K562 (cell line): ENCODE measurements around the gene CPA4. TPM values are rescaled to one million over a fixed set of nuclear protein-coding genes. Genes with fewer than 3 reads are reported as not detected.

Source experiments
- ATAC-seq: fragments of 200-7000 bp; cut with Tn5 transposase; 3 replicates; pipeline ENCODE4 v1.9.1; 2020; ENCODE audit warnings: moderate library complexity
- BruUV-seq: library from RNA; stranded (reverse); fragments of 400-500 nt; replicated peaks from 2 replicates; lab custom pipeline; 2021; lab: Mats Ljungman, UMichigan
- CTCF ChIA-PET: fragments of 300-600 bp; formaldehyde crosslinking; extraction: SDS; loops from one replicate; lab custom pipeline; 2021; ENCODE audit warnings: low intra/inter-chr PET ratio; lab: Yijun Ruan, JAX
- POLR2A ChIA-PET: fragments of 300-600, 350-650 bp; sonication (Branson Sonifier 250); formaldehyde crosslinking; extraction: SDS; loops from one replicate; lab custom pipeline; 2021; ENCODE audit warnings: antibody characterized with exemption, inconsistent platforms; lab: Yijun Ruan, JAX
- DNase-seq, 4 experiments: peaks; one replicate each; pipeline versions ENCODE4 v3.0.0 to v3.0.0-alpha.2; 2011 to 2018; ENCODE audit warnings: low spot score in 3 of 4, mixed read lengths in 3 of 4; ENCODE audit errors: extremely low read depth in 1 of 4
- FAIRE-seq: peaks from 2 replicates; lab custom pipeline; 2011; peaks lifted over from hg19 to GRCh38; lab: Jason Lieb, UNC
- H2AFZ ChIP-seq: 2 replicates; pipeline ENCODE4 v1.6.0; 2011; ENCODE audit warnings: low read depth, low read length, control low read depth, inconsistent platforms
- H3K27ac ChIP-seq: fragments of 200-600 bp; 3 replicates; pipeline ENCODE4 v1.8.0; 2011; ENCODE audit warnings: low read depth, mild to moderate bottlenecking, control low read depth, inconsistent platforms, low read length, moderate library complexity, mixed read lengths; ENCODE audit errors: extremely low read depth
- H3K27me3 ChIP-seq, 2 experiments: fragments of 300-600 bp in 1 of 2; 2 replicates in 1 of 2; 3 replicates in 1 of 2; pipeline versions ENCODE4 v1.6.0 to v1.8.0; 2011; ENCODE audit warnings: inconsistent platforms in 2 of 2, low read length in 2 of 2, mild to moderate bottlenecking in 1 of 2, mixed read lengths in 1 of 2, moderate library complexity in 1 of 2; ENCODE audit not compliant: control insufficient read depth in 2 of 2, insufficient read depth in 2 of 2
- H3K36me3 ChIP-seq: fragments of 300-600 bp; 3 replicates; pipeline ENCODE4 v1.8.0; 2011; ENCODE audit warnings: mild to moderate bottlenecking, low read length, inconsistent platforms; ENCODE audit not compliant: control insufficient read depth, insufficient read depth
- H3K4me1 ChIP-seq, 2 experiments: fragments of 200-600 bp in 1 of 2; replicated peaks in 1 of 2; 2 replicates in 1 of 2; 3 replicates in 1 of 2; pipeline versions ENCODE4 v1.5.1 to v1.8.0; 2011; ENCODE audit warnings: inconsistent platforms in 2 of 2, low read length in 2 of 2, mild to moderate bottlenecking in 1 of 2, mixed read lengths in 1 of 2, moderate library complexity in 1 of 2; ENCODE audit not compliant: control insufficient read depth in 2 of 2, insufficient read depth in 2 of 2
- H3K4me2 ChIP-seq: 2 replicates; pipeline ENCODE4 v1.6.1; 2011; ENCODE audit warnings: low read length, control low read depth, inconsistent platforms, mixed read lengths; ENCODE audit not compliant: insufficient read depth
- H3K4me3 ChIP-seq: fragments of 200-600 bp; sonication (generic), shearing (Covaris generic); 2 replicates; pipeline ENCODE4 v1.5.1; 2016; ENCODE audit warnings: control low read depth, inconsistent platforms
- H3K79me2 ChIP-seq: fragments of 200-600 bp; 3 replicates; pipeline ENCODE4 v1.8.0; 2011; ENCODE audit warnings: low read length, inconsistent platforms; ENCODE audit not compliant: control insufficient read depth, insufficient read depth
- H3K9ac ChIP-seq, 2 experiments: 2 replicates each; pipeline versions ENCODE4 v1.6.0 to v1.6.1; 2011; ENCODE audit warnings: low read depth in 2 of 2, low read length in 2 of 2, control low read depth in 1 of 2, inconsistent platforms in 1 of 2, mild to moderate bottlenecking in 1 of 2, mixed read lengths in 1 of 2; ENCODE audit not compliant: insufficient read depth in 1 of 2
- H3K9me1 ChIP-seq: one replicate; pipeline ENCODE4 v1.6.0; 2011; ENCODE audit warnings: inconsistent platforms, mild to moderate bottlenecking, low read length, moderate library complexity; ENCODE audit not compliant: control insufficient read depth, insufficient read depth
- H3K9me3 ChIP-seq: replicated peaks from 2 replicates; pipeline ENCODE4 v1.5.1; 2011; ENCODE audit warnings: low read depth, low read length, inconsistent platforms; ENCODE audit not compliant: control insufficient read depth, insufficient read depth
- H4K20me1 ChIP-seq: replicated peaks from 2 replicates; pipeline ENCODE4 v1.6.1; 2011; ENCODE audit warnings: low read length, inconsistent platforms, mixed read lengths; ENCODE audit not compliant: control insufficient read depth, insufficient read depth
- CTBP1 ChIP-seq: fragments of 450-650 bp; IDR thresholded peaks from 2 replicates; pipeline ENCODE4 v1.6.1; 2016; ENCODE audit warnings: borderline replicate concordance
- EZH2 ChIP-seq: IDR thresholded peaks from 2 replicates; pipeline ENCODE4 v1.6.1; 2012; ENCODE audit warnings: low read depth, mild to moderate bottlenecking, inconsistent platforms, low read length, borderline replicate concordance
- FOXP1 ChIP-seq: sonication (generic); formaldehyde crosslinking; IDR thresholded peaks from 2 replicates; pipeline ENCODE4 v1.8.0; 2022; ENCODE audit warnings: mild to moderate bottlenecking, missing genetic modification reagents
- HNRNPH1 ChIP-seq: fragments of 200-400 bp; formaldehyde crosslinking; optimal IDR thresholded peaks from 2 replicates; pipeline ENCODE3; 2017; ENCODE audit warnings: low read depth, mild to moderate bottlenecking, low read length, moderate library complexity
- HNRNPL ChIP-seq: fragments of 200-400 bp; formaldehyde crosslinking; IDR thresholded peaks from 2 replicates; pipeline ENCODE4 v1.6.1; 2017; ENCODE audit warnings: low read depth, mild to moderate bottlenecking, low read length
- LEF1 ChIP-seq: fragments of 450-650 bp; IDR thresholded peaks from 2 replicates; pipeline ENCODE4 v1.6.1; 2016; ENCODE audit warnings: mild to moderate bottlenecking
- MCM3 ChIP-seq: fragments of 450-650 bp; IDR thresholded peaks from 2 replicates; pipeline ENCODE4 v1.6.1; 2016
- MIER1 ChIP-seq: fragments of 450-650 bp; IDR thresholded peaks from 2 replicates; pipeline ENCODE4 v1.6.1; 2016; ENCODE audit warnings: antibody characterized with exemption, mild to moderate bottlenecking, low read depth
- OTX1 ChIP-seq: fragments of 450-650 bp; formaldehyde crosslinking; IDR thresholded peaks from 2 replicates; pipeline ENCODE4 v1.4.0; 2022; ENCODE audit warnings: mild to moderate bottlenecking
- SREBF1 ChIP-seq: fragments of 150-350 bp; IDR thresholded peaks from 2 replicates; pipeline ENCODE4 v1.6.1; 2014; ENCODE audit warnings: antibody characterized with exemption, low read depth, low read length, borderline replicate concordance
- ZFX ChIP-seq: sonication (generic); formaldehyde crosslinking; IDR thresholded peaks from 2 replicates; pipeline ENCODE4 v1.8.0; 2022; ENCODE audit warnings: mild to moderate bottlenecking, missing genetic modification reagents, moderate library complexity
- ZKSCAN1 ChIP-seq: fragments of 150-350 bp; IDR thresholded peaks from 2 replicates; pipeline ENCODE4 v1.6.1; 2016; ENCODE audit warnings: low read depth, low read length
- ZNF277 ChIP-seq: fragments of 250-450 bp; sonication (Bioruptor Pico); IDR thresholded peaks from 2 replicates; pipeline ENCODE4 v1.8.0; 2022; ENCODE audit warnings: inconsistent platforms, mild to moderate bottlenecking, moderate library complexity, borderline replicate concordance
- ZNF41 ChIP-seq: fragments of 250-450 bp; sonication (Bioruptor Pico); conservative IDR thresholded peaks from 2 replicates; pipeline ENCODE4 v1.4.0; 2020; ENCODE audit warnings: mild to moderate bottlenecking
- ZNF444 ChIP-seq: fragments of 250-450 bp; sonication (Bioruptor Pico); IDR thresholded peaks from 2 replicates; pipeline ENCODE4 v1.4.0; 2020; ENCODE audit warnings: mild to moderate bottlenecking, moderate library complexity
- in situ Hi-C: fragments of 300-500 bp; cut with MboI; formaldehyde crosslinking; loops from 4 replicates; pipeline ENCODE4 v1.15.0; 2018; ENCODE audit warnings: inconsistent platforms, mixed read lengths
- intact Hi-C: fragments of 100-400 bp; cut with micrococcal nuclease; formaldehyde crosslinking; loops from 2 replicates; pipeline ENCODE4 v1.14.2; 2022
- polyA plus RNA-seq, 8 experiments: library from polyadenylated mRNA; depleted of rRNA in 4 of 8; stranded (reverse) in 5 of 8; unstranded in 3 of 8; fragments of >200 nt; fragmentation: Nextera tagmentation in 2 of 8; fragmentation: Illumina TruSeq in 1 of 8; extraction: Ambion mirVana in 2 of 8; extraction: Trizol in 1 of 8; gene quantifications; 2 replicates each; pipeline versions ENCODE4 v1.2.1 to v1.2.3, GENCODE V29; 2011 to 2014; ENCODE audit warnings: inconsistent platforms in 1 of 8, missing spikeins in 1 of 8
- total RNA-seq, 7 experiments: library from RNA; depleted of rRNA in 6 of 7; stranded (reverse); fragments of >200 nt in 6 of 7; fragmentation: Illumina TruSeq in 2 of 7; extraction: Trizol in 2 of 7; gene quantifications; 2 replicates each; pipeline versions ENCODE4 v1.2.1 to v1.2.3, GENCODE V29; 2011 to 2021; ENCODE audit warnings: low replicate concordance in 1 of 7
- TF ChIP-seq, protein P1 (sequence below): IDR thresholded peaks from 2 replicates; pipeline ENCODE4 v1.6.1; 2011; ENCODE audit warnings: borderline replicate concordance, low read depth, mild to moderate bottlenecking, moderate library complexity, low read length; ENCODE audit not compliant: insufficient read depth, poor library complexity, severe bottlenecking
- TF ChIP-seq, protein P2 (sequence below): fragments of 450-650 bp; IDR thresholded peaks from 2 replicates; pipeline ENCODE4 v1.6.1; 2018; ENCODE audit not compliant: partially characterized antibody

CPA4 gene
- total and polyA plus RNA-seq, 9 of the 15 experiments (the other 6 are each of a cell fraction or from before 2014, with no cell fraction given) = not detected

DNA sequence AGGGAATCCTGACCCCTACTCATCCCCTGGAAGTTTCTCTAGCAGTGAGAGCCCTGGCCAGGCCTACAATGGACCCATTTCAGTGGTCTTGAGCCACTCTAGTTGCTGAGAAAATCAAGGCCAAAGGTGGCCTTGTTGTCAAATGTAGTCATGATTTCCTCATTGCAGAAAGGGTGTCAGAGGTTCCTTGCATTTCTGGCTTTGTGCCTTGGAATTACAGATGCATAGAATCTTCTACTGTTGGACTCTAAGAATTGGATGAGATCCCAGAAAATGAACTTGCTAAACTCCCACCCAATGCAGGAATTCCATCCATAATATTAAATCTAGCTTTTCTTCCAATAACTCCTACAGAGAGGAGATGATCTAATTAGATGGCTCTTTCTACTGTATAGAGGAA lies 14.1 kb upstream of the CPA4 start:
- Histone ChIP-seq H3K9ac (no peak overlapping the region), H3K9me3 (no peaks in the 10 kb centered on the region), H4K20me1 (no peaks in the 10 kb centered on the region), H3K79me2 (no peaks in the 10 kb centered on the region), H3K36me3 (no peaks in the 10 kb centered on the region), H3K9me1 (no peaks in the 10 kb centered on the region), H2AFZ (no peak overlapping the region), H3K4me3 (no peak overlapping the region), H3K4me1 (no peaks in the 10 kb centered on the region), H3K27ac (no peak overlapping the region), H3K27me3 (peaks cover 30 to 32% of the 10 kb centered on the region in 2 experiments), H3K4me2 (no peak overlapping the region)
- ATAC-seq (no peak), FAIRE-seq (no peak), DNase-seq (no peak)
- TF ChIP-seq ZNF41 (CRISPR knock-in tag) (no peak), MIER1 (no peak), LEF1 (no peak), SREBF1 (no peak), CTBP1 (no peak), HNRNPH1 (no peak), EZH2 (no peak), ZFX (CRISPR knock-in tag) (no peak), MCM3 (no peak), HNRNPL (no peak), OTX1 (CRISPR knock-in tag) (no peak), ZKSCAN1 (no peak), ZNF277 (CRISPR knock-in tag) (no peak), ZNF444 (CRISPR knock-in tag) (no peak), FOXP1 (no peak)
- TF ChIP-seq, protein P1, sequence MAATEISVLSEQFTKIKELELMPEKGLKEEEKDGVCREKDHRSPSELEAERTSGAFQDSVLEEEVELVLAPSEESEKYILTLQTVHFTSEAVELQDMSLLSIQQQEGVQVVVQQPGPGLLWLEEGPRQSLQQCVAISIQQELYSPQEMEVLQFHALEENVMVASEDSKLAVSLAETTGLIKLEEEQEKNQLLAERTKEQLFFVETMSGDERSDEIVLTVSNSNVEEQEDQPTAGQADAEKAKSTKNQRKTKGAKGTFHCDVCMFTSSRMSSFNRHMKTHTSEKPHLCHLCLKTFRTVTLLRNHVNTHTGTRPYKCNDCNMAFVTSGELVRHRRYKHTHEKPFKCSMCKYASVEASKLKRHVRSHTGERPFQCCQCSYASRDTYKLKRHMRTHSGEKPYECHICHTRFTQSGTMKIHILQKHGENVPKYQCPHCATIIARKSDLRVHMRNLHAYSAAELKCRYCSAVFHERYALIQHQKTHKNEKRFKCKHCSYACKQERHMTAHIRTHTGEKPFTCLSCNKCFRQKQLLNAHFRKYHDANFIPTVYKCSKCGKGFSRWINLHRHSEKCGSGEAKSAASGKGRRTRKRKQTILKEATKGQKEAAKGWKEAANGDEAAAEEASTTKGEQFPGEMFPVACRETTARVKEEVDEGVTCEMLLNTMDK = no peak
- TF ChIP-seq, protein P2, sequence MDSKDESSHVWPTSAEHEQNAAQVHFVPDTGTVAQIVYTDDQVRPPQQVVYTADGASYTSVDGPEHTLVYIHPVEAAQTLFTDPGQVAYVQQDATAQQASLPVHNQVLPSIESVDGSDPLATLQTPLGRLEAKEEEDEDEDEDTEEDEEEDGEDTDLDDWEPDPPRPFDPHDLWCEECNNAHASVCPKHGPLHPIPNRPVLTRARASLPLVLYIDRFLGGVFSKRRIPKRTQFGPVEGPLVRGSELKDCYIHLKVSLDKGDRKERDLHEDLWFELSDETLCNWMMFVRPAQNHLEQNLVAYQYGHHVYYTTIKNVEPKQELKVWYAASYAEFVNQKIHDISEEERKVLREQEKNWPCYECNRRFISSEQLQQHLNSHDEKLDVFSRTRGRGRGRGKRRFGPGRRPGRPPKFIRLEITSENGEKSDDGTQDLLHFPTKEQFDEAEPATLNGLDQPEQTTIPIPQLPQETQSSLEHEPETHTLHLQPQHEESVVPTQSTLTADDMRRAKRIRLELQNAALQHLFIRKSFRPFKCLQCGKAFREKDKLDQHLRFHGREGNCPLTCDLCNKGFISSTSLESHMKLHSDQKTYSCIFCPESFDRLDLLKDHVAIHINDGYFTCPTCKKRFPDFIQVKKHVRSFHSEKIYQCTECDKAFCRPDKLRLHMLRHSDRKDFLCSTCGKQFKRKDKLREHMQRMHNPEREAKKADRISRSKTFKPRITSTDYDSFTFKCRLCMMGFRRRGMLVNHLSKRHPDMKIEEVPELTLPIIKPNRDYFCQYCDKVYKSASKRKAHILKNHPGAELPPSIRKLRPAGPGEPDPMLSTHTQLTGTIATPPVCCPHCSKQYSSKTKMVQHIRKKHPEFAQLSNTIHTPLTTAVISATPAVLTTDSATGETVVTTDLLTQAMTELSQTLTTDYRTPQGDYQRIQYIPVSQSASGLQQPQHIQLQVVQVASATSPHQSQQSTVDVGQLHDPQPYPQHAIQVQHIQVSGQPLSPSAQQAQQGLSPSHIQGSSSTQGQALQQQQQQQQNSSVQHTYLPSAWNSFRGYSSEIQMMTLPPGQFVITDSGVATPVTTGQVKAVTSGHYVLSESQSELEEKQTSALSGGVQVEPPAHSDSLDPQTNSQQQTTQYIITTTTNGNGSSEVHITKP = no peak
- in situ Hi-C loops (no loop called here), intact Hi-C loops (loop anchor here (5.0 to 10.0 kb wide), 2 partner anchors 207 to 556 kb away; partner anchors contain the start of gene KLHDC10)
- ChIA-PET POLR2A (no interaction called here), CTCF (no interaction called here)
- BruUV-seq = no TSS peak
